GM21786 (cell line): Measurements from ENCODE around the gene TCF3.
"Not testable (repeated sequence)": the region's sequence is repeated elsewhere in the genome, so short reads cannot be mapped to it uniquely, and the experiment has no call there.

Experiments
- ATAC-seq: cut with Tn5 transposase; IDR thresholded peaks from one replicate; pipeline ENCODE4 v1.9.1; 2021; ENCODE audit not compliant: unreplicated experiment

TCF3 gene

GRCh38 chr19:1651568-1652291, 685 bp downstream of the TCF3 start:
- no peak for ATAC-seq

DNA sequence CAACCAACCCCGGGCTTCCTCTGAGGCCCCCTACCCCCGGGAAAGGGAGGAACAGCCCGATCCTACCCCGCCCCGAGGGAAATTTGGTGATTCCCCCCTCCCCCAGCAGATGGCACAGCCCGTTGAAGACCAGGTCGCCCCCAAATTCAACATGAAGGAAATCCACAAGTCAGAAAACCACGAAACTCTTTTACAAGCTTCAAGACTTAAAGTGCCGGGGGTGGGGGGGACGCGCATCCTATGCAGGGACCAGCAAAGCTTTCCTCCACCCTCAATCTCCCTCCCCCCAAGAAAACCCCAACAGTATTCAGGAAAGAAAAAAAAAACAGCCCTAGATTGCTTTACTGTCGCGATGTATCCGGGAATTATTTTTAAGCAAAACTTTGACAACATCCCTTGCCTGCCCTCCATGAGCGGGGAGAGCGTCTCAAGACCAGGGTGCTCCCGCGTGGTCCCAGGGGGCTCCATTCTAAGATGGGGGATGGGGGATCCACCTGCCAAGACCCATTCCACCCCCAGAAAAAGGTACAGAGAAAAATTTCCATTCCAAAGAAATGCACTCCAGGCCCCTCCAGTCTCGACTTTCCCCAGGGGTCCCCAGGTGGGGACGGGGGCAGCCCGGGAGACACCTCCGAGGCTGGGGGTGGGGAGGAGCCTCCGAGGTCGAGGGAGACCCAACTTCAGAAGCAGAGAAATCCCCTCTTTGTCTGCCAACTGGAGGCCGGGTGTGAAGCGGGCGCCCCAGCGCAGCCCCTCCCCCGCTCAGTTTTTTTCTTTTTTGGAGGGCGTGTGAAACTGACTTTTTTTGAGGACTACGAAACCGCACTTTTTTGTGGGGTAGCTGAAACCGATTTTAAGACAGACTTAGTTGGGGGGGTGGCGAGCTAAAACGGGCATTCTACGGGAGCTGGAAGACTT, 1.5 kb downstream of the TCF3 start:
- no peak for ATAC-seq

DNA sequence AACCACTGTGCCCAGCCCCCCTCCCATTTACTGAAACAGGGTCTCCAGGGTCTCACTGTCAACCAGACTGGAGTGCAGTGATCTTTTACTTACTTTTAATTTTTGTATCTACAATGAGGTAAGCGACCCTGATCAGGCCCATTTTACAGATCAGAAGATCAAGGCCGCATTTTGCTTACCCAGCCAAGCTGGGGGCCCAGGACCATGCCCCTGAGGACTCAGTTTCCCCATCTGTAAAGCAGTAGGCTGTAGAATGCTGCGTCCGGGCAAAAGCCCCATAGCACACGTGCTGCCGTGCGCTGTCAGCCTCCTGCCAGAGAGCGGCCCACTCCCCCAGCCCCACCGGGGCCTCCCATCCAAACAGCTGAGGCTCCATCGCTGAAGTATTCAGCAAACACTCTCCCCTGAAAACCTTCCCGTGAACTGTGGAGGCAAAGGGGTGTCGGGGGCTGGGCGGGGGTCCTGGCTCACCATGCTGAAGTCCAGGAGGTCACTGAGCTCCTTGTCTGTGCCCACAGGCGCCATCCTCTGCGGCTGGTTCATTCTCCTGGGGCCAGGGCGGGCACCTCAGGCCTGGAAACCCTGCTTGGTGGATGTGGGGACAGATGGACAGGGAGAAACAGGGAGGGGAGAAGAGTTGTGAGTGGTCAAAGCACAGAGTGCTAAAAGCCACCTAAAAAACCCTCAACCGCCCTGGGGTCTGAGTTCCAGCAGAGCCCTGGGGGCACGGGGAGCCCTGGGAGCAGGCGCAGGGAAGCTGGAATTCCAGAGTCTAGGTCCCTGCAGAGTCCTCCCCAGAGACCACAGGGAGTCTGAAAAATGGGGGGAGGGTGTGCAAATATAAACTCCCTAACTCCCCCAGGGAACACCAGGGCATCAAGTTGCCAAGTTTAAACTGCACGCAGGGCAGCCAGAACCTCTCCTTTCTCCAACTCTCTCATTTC, 2.4 kb downstream of the TCF3 start:
- ATAC-seq = no peak

GRCh38 chr19:1648920-1649541, 3.4 kb downstream of the TCF3 start:
- ATAC-seq = peak; percentile 1

DNA sequence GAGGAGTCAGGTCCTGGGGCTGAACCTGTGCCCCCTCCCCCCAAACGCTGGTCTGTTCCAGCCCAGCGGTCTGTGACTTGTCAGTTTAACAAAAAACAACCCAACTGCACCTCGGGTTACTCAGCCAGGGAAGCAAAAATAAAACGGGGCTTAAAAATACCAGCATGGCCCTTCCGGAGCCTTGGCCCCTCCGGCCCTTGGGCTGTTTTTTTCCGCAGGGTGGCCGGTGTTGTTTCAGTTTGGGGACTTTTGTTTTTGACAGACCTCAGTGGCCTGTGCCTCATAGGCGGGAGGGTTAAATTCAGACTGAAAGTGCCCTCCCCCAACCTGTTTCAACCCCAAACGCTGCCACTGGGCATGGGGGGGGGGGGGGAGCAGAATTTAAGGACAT, 4.0 kb downstream of the TCF3 start:
- peak; percentile 23 for ATAC-seq

- ATAC-seq = no peak
These were observed 4.6 kb downstream of the TCF3 start for GRCh38 chr19:1647501-1648458.

GRCh38 chr19:1646659-1647453, 5.6 kb downstream of the TCF3 start:
- no peak for ATAC-seq

DNA sequence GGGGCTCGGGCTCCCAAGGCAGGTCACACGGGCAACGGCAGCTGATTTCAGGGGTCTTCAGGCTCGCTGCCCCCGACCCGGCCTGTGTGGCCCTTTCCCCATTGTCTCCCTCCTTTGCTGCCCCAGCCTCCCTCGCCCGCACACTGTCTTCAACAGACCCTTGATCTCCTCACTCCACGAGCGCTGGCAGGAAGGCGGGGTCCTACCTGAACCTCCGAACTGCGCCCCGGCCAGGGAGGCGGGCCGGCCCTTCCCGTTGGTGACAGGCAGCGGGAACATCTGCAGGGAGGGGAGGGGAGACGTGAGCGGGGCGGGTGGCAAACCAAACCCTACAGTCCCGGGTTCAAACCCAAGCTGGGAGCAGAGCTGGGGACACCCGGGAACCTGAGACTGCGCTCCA, 6.3 kb downstream of the TCF3 start:
- no peak for ATAC-seq

GRCh38 chr19:1645299-1645698, 7.1 kb downstream of the TCF3 start:
- ATAC-seq = no peak

DNA sequence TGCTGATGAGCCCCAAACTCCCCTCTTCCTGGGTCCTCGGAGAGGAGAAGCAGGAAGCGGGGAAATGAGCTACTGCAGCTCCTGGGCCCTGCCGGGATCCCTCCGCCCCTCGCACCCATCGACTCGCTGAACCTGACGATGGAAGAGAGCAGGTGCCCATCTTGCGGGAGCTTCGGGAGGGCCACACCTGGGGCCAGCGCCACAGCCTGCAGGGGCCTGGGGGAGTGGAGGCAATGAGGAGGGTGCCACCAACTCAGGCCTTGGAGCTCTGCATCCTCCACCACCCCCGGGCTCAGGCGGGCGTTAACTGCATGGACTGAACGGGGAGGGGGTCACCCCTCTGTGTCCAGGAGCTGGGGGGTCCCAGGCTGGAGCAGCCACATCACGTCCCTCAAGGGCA, 8.3 kb downstream of the TCF3 start:
- ATAC-seq = no peak

- ATAC-seq = not testable (repeated sequence)
These were observed 11.4 kb downstream of the TCF3 start for GRCh38 chr19:1640893-1641448.

DNA sequence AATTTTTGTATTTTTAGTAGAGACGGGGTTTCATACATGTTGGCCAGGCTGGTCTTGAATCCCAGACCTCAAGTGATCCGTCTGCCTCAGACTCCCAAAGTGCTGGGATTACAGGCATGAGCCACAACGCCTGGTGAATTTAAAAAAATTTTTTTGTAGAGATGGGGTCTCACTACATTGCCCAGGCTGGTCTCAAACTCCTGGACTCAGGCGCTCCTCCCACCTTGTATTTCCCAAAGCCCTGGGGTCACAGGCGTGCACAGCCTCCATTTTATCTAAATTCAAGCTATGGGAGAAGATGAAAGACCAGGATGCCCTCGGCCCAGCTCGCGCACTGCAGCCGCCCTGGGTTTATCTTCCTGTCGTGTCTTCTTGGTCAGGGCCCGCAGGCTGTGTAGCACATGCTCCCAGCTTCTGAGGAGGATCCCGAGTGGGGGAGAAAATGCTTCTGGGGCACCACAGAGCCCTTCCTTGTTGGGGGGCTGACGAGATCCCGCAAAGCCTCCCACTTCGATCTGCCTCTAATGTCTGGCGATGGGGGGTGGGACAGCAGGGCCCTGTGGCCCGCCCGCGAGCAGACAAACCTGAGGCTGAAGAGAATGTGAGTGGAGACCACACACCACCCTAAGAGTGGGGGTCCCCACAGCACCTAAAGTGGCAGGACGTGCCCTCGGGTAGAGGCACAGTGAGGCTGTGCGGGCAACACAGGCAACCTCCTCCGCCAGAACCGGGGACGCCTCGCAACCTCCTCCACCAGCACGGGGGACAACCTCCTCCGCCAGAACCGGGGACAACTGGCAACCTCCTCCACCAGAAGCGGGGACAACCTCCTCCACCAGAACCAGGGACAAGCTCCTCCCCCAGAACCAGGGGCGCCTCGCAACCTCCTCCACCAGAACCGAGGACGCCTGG, 15.8 kb downstream of the TCF3 start:
- ATAC-seq = no peak

- no peak for ATAC-seq
These were observed 17.5 kb downstream of the TCF3 start for GRCh38 chr19:1634938-1635243.

- ATAC-seq = no peak
These were observed 18.0 kb downstream of the TCF3 start for GRCh38 chr19:1634242-1634937.

- no peak for ATAC-seq
These were observed 19.1 kb downstream of the TCF3 start for GRCh38 chr19:1633269-1633826.

GRCh38 chr19:1632462-1633268, 19.8 kb downstream of the TCF3 start:
- ATAC-seq = no peak
